HG03095 (cell line): ENCODE measurements around the gene RASEF.

ENCODE experiments used
- ATAC-seq: cut with Tn5 transposase; IDR thresholded peaks from one replicate; pipeline ENCODE4 v1.9.1; 2021; ENCODE audit warnings: moderate library complexity; ENCODE audit not compliant: unreplicated experiment

The RASEF gene

DNA sequence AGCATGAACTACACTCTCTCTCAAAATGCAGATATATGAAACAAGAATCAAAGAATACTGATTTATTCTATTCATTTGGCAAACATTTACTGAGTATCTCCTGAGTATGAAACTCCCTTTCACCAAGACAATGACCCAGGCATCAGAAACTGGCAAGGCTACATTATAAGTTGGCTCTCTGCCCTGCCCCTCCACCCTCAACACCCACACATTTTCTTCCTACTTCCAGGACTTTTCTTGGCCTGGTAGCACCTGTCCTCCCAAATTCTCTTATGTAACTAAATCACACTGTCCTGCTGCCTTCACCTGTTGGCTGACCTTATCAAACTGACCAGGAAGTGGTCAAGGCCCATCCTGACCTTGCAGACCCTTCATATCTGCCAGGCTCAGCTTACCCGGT, 3.5 kb downstream of the RASEF start:
- no peak for ATAC-seq

DNA sequence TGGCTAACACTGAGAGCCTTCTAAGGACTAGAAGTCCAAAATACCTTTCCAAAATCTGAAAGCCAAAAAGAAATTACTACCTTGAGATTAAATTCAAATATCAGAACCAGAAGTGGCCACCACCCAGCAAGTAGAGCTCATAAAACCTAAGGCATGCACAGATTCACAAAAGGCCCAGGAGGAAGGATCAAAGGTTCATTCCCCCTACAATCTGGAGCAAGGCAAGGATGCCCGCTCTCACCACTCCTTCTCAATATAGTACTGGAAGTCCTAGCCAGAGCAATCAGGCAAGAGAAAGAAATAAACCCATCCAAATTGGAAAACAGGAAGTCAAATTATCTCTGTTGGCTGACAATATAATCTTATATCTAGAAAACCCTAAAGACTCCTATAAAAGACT, 6.0 kb downstream of the RASEF start:
- ATAC-seq = no peak

DNA sequence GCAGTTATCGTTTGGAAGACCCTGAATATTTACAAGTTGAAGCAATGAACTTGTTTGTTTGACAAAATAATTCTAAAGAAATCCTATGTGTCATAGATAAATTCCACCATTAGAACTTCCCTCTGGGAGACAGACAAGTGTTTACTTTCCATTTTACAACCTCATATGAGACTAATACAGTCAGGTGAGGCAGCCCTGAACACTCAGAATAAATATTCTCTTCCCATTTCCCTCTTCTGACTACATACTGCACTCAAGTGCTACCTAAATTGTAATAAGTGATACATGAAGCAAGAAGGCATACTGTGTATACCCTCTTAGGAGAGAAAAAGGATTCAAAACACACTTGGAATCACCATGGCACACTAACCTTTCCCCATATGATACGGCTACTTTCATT, 6.8 kb downstream of the RASEF start:
- no peak for ATAC-seq

DNA sequence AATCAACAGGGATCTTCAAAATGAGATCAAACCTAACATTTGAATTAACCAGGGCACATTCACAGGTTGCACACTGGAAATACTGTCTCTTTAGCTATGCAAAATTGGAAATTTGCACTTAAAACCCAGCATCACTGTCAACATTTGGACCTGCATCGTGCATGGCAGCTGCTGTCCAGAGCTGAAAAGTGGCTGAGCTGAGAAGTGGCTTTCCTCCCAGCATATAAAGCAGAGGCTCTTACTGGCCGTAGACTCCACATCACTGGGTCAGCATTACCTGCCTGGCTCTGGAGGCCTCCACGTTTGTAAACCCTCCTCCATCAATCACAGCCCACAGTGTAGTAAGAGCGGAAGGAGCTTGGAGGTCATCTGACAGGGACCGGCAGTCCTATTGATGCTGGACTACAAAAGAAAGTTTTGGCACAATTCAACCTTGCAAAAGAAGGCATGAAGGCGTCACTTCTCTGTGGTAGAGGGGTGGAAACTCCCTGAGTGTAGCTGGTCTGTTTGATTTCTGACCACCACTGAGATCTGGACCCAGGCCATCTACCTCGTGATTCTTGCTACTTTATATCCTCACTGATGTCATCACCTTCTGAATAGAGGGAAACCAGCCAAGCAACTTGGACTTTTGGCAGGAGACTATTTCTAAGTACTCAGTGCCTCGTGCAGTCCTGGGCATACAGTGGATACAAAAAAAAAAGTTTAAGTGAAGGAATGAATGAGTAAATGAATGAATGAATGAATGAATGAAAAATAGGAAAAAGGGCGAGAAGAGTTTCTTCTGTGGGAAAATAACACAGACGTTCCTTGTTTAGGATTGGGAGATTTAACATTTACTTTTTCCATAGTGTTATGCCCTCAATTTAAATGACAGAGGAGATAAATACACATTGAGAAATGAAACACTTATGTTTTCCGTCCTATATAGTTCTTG, 14.8 kb downstream of the RASEF start:
- no peak for ATAC-seq

DNA sequence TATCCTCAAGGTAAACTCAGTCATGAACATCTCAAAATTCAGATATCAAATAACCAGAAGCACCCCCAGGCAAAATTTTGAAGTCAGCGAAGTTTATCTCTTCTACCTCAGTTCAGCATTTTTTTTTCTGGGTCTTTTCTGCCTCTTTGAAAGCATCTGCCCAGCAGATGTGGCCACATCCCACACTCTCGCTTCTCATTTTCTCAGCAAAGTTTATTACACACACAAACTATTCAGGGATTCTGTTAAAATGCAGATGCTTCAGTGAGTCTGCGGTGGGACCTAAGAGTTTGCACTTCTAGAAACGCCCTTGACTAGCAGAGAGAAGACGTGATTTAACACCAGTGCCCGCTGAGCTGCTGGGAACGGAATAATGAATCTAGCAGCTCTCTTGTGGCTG, 19.3 kb downstream of the RASEF start:
- ATAC-seq = no peak

DNA sequence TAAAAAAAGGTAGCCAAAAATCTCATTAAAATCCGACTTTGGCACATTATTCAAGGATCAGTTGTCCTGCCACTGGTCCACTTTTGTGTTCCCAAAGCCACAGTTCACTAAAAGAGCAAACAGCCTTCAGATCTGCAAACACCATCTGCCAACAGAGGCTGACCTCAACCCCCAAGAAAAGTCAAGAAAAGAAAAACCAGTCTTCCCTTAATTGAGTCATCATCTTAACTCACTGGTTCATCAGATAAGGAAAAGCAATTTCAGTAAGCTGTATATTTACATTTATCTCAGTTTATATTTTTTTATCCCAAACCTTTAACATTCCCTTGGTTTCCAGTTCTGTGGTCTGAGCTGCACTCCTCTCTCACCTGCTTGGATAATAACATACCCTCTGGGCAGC, 21.2 kb downstream of the RASEF start:
- no peak for ATAC-seq

DNA sequence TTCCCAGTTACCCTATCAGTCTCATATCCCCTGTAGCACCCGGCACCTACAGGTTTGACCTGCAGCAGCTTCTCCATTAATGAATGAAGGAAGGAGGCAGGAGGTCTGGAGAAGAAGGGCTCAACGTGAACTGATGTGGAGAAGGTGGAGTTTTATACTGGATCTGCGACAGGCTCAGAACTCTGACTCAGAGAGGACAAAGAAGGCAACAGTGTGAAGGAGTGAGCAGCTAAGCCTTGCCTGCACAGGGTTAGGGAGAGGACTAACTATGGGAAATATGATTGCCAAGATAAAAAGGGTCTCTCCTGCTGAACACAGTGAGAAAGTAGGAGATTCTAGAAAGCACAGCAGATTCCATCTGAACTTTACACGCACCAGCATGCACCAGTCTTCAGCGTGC, 23.6 kb downstream of the RASEF start:
- ATAC-seq = no peak

DNA sequence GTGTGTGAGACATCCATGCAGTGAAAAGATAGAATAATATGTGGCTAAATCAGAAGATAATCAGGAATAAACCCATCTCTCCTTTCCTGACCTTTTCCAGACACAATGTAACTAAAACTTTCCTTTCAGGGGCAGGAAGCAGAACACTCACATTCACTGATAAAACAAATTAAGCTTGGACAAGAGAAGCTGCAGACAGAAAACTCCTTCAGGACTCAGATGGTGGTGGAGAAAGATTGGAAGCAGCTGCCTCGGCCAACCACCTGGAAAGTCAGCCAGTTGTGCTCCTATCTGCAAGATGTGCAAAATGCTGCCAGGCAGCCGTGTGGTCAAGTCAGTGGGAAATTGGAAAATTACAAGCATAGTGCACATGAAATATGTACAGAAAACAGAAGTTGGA, 26.9 kb downstream of the RASEF start:
- no peak for ATAC-seq

DNA sequence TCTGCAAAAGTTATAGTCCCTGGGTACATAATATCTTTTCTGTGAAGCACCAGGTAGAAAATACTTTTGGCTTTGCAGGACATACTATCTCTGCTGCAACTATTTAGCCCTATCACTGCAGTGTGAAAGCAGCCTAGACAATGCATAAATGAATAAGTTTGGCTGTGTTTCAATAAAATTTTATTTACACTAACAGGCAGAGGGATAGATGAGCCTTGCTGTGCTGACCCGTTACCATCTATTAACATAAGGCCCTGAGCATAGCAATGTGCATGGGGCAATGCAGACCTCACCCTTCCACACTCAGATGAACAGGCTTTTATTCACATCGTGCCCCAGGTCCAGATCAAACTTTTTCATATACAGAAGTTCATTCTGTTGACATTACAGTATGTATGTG, 27.8 kb downstream of the RASEF start:
- no peak for ATAC-seq

DNA sequence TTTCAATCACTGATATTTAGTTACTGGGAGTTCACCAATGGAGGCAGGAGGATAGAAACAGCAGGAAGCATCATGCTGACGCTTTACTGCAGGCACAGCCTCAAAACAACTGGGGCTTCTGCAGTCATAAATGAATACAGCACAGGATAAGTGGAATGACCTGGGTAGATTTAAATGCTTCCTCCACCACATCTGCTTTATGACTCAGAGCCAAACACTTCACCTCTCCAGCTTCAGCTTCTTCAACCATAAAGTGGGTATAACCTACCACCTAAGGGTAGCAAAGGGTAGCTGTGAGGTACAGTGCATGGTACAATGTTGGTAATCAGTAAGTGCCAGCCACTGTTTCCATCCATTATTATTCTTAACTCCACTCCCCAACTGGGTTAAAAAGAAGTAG, 28.4 kb downstream of the RASEF start:
- ATAC-seq = no peak

DNA sequence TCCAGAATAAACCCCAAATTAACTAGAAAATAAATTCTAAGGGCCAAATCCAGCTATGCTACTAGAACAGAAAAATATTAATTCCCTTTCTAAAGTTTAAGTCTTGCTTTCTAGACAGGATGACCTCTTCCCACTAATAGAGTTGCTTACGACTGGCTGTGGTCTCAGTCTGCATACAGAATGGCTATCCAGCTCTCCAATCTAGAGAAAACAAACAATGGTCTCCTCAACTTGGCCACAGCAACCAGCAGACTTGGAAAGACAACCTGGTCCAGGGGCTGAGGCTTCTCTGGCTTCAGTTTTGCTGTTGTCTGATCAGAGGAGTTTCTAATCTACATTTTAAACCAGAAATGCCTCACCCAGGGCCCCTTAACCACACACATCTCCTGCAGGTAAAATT, 28.9 kb downstream of the RASEF start:
- ATAC-seq = no peak

DNA sequence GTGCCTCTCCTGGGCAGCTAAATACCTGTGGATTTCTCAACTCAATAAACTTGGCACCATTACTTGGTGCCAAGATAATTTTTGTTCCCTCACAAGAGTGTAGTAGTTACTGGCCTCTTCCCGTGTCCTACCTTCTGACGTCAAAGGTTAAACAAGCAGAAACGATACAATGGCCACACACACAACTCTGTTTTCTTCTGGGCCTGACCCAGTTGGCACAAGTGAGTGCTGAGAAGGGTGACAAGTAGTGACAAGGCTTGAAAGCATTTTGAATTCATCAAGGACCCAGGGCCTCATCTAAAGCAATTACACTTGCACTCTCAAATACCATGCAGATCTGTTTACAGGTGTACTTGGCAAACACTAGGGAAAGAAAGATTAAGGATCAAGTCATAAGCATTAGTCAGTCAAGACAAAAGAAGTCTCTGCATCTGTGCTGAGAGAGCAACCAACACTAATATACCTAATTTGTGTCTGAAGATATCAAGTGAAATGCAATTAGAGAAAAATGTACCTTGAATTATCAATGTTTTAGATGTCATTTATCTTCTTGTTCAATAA, 30.8 kb downstream of the RASEF start:
- ATAC-seq = no peak

DNA sequence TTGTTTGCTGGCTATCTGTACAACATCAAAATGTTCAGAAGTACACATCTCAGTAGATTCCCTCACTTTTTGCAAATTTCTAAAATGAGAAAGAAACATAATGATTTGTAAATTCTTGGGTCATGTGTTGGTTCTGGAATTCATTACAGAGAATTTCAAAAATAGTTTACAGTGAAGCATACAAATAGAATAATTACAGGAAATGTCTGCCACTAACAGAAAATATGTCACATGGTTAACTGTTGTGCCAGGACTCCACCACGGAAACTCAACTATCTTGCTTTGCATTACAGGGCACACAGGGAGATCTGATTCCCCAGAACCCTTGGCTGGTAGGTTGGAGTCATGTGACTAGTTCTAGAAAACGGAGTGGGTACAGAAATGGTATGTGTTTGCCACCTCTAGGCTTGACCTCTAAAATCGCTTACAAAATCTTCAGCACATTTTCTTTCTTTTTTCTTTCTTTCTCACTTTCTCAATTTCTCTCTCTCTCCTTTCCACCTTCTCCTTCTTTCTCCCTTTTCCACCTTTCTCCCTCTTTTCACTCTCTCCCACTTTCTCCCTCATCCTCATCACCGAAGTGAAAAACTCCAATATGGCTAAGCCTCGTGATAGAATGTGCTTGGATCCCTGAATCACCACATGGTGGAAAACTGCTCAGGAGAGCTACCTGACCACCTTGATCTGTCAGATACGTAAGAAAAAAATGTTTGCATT, 32.4 kb downstream of the RASEF start:
- ATAC-seq = no peak

DNA sequence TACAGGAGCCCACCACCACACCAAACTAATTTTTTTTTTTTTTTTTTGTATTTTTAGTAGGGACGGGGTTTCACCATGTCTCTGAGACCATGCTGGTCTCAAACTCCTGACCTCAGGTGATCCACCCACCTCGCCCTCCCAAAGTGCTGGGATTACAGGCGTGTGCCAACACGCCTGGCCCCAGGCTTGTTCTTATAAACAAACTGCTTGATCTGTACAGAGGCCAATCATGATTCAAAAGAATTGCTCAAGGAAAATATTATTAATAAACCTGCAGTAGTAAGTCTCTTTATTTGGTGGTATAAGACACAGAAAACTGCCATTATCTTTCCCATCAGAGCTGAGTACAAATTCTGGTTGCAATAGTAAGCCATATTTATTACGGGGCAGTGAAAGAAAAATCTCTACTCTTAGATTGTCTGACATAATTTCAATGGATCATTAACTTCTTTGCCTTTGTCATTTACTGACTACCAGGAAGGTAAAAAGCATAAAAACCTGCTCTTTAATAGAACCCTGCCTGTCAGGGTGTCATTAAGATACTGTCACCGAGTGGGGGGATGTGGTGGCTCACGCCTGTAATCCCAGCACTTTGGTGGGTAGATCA, 33.3 kb downstream of the RASEF start:
- no peak for ATAC-seq

DNA sequence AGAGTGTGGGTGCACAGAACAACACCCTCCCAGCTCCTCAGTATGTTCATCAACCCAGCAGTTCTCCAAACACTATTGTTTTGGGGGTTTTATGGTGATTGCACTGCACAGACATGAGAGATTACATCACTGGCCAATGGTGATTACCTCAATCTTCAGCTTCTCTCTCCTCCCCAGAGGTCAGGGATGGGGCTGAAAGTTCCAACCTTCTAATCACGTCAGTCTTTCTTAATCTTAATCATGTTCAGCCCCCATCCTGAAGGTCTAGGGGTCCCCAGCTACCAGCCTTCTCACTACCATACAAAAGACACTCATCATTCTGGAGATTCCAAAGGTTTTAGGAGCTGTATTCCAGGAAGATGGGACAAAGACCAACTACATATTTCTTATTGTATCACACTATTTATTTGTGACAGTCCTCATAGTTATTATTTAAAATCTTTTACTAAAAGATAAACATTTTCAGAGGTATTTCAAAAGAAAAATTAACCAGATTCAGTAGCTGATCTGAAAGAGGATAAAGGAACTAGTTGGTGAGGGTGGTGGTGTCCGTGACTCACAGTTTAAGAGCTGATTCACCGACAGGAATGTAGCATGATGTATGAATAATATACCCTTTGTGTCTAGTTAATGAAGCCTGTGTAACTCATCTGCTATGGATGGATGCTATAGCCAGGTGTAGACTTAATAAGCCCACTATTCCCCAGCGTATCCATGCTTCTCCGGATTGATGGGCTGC, 35.6 kb downstream of the RASEF start:
- no peak for ATAC-seq

DNA sequence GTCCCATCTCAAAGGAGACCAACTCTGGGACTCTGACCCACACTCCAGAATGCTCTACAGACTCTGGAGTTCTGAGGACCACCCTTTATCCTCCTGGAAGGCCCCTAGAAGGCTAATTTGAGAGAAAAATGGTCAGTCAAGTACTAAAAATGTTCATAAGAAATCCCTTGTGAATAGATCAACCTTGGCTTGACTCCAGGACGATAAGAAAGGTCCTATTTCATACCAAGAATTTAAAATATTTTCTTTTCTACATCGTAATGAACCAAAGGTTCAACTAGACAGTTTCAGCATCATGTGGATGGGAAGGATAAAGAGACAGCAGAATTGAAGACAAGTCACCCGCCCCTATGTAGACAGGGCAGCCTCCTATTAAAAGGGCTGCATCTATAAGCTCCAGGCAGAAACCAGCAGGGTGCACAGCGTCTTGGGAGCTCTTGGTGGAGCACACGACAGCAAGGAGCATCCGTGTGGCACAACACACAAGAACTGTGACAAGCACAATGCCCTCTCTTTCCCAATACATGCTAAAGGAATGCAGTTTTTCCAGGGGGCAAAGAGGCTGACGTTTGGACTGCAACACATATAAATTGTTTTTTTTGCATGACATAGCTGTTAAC, 38.3 kb downstream of the RASEF start:
- ATAC-seq = no peak

DNA sequence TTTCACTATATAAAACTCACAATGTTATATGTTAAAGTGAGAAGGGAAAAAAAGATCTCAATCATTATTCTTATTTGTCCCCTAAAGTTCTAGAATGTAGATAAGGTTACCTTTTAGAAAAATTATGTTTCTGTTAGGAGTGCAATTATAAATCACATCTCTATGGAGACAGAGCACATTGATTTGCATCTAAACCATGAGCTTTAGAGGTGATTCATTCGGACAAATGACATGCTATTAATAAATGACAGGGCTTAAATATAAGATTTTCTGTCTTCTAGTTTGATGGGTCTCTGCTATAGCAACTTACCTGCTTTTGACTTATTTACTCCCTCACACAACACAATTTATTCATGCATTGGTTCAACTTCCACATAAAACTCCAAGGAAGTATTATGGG, 39.8 kb downstream of the RASEF start:
- no peak for ATAC-seq

DNA sequence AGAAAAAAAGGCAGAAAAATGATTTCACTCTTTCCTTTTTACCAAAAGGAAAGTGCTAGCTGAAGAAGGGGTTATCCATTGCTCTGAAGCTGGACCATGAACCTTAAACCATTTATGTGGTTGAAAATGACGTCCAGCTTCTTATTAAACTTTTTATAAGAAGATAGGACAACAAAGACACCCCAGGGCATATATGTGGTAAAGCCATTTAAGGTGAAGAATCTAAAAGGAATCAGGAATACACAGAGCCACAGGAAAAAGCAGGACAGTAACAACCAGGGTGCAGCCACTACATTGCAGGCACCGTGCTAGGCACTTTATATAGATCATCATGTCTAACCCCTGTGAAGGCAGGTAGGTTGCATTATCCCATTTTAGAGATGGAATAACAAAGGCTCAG, 42.1 kb downstream of the RASEF start:
- no peak for ATAC-seq

DNA sequence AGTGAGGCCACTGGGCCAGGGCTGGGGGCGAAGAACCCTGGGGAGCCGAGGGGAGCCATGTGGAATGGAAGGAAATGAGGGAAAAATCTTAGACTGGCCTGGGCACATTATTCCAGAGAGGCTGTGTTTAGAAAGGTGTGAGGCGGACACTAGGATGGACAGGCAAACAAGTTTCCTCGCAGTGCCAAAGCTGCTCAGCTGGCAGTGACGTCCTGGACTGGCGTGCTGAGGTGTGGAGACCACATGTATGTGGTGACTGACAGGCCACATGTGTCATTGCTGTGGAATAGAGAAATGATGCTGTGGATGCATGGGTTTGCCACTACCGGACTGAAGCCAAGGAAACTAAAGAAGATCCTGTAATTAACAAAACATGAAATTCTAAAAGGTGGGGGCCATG, 42.6 kb downstream of the RASEF start:
- no peak for ATAC-seq

DNA sequence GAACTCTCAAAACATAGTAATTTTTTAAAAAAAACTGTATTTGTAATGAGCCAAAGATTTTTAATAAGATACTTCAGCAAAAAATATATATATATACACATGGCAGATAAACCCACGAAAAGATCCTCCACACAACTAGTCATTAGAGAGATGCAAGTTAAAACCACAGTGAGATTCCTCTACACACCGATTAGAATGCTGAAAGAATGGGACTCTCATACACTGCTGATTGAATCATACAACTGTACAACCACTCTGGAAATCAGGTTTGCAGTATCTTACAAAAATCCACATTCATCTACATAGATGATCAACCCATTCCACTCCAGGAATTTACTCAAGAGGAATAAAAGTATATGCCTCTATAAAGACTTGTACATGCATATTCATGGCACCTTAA, 43.7 kb downstream of the RASEF start:
- ATAC-seq = no peak

DNA sequence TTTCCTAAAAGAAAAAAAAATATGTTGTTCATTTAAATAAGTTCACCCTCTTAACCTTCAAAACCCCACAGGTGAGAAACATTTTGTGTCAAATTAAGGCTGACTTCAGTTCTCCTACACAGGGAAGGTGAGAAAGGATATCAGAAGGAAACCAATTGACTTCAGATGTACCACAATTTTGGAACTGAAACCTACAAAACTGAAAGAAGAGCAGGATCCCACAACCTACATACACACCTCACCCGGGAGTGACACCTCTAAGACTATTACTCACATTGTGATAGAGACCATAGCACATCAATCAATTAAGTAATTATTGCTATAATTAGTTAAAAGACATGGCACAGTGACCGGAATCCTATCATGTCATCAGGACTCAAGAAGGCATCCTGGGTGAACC, 47.0 kb downstream of the RASEF start:
- no peak for ATAC-seq
